Anterior cingulate cortex (tissue), 58 donors: ENCODE data around the gene SCUBE1.
"Not testable (repeated sequence)": the region's sequence is repeated elsewhere in the genome, so short reads cannot be mapped to it uniquely, and the experiment has no call there.

ENCODE experiments used
- DNase-seq, 58 donors: peaks; one replicate each; lab custom pipeline; 2025; lab: John Stamatoyannopoulos, UW

The SCUBE1 gene

DNA sequence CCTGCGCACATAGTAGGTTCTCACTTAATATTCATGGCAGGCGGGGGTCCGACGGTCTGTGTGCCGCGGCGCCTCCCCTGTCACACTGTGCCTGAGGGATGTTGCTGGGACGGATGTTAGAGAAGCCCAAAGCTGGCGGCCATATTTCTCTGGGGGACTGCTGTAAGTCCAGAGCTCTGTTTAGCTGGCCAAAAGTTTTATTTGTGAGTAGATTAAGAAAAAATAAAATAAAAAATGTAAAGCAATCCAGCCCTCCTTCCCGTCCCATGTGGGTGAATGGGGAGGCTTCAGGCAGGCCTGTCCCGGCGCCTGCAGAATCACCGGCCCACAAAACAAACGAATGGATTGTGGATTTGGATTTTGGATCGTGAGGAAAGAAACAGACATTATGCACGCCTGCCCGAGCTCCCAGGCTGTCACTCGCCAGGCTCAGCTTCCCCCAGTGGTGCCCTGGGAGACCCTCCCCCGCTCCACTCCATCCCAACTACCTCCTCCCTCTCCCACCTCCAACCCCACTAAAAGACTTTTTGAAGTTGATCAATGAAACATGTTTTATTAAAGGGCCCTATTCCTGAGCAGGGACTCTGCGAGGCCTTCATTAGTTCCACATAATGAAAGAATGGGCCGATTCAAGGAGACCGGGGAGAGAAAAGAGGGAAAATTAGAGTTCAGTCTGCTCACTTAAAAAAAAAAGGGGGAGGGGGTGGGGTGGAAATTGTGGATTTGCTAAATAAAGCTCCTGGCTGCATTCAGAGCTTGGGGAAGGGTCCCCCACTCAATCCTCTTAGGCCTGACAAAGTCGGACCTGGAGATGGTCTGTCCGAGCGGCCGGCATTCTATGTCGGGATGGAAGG, 20.4 kb upstream of the SCUBE1 start:
- no peak for DNase-seq

GRCh38 chr22:43360576-43360975, 17.4 kb upstream of the SCUBE1 start:
- DNase-seq, result no peak

DNA sequence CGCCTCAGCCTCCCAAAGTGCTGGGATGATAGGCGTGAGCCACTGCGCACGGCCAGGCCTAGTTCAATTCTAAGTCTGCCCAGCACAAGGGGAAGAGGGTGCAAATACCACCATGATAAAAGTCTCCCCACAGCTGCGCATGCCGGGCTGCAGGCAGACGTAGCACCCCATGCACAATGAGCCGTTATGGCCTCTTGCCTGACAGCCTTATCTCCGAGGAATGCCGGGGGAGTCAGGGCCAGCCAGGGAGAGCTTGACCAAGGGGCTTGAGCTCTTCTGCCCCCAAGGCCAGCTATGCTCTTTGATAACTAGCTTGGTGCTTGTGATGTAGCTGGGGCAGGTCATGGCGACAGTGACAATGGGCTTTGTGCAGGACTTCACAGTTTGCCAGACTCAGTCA, 13.7 kb upstream of the SCUBE1 start:
- no peak for DNase-seq

DNA sequence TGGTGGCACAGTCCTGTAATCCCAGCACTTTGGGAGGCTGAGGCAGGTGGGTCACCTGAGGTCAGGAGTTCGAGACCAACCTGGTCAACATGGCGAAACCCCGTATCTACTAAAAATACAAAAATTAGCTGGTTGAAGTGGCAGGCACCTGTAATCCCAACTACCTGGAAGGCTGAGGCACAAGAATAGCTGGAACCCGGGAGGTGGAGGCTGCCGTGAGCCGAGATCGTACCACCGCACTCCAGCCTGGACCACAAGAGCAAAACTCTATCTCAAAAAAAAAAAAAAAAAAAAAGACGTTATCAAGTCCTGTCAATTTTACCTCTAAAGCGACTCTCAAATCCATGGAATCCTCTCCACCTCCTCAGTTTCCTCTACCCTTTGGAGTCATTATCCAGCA, 12.5 kb upstream of the SCUBE1 start:
- DNase-seq, result not testable (repeated sequence)

GRCh38 chr22:43351966-43352345, 8.8 kb upstream of the SCUBE1 start:
- DNase-seq, result no peak

DNA sequence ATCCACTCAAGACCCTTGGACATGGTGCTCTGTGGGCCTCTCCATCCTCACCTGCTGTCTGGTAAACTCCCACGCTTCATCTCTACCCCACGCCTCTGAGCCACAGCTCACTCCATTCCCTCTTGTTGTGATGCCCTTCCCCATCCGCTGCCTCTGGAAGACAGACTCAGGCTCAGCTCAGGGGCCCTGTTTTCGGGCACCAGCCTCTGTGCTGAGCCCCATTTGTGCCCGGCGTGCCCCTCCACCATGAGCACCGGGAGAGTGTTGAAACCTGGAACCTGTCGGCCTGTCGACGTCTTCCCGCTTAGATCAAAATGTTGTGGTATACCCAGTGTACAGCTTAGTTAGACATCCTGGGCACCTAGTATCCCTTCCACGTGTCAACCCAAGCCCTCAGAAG, 6.5 kb upstream of the SCUBE1 start:
- no peak for DNase-seq

- peak in 9 of 58 donors; percentile 2 to 31 (median 8) for DNase-seq
Measured at GRCh38 chr22:43346521-43346929, 3.4 kb upstream of the SCUBE1 start.

DNA sequence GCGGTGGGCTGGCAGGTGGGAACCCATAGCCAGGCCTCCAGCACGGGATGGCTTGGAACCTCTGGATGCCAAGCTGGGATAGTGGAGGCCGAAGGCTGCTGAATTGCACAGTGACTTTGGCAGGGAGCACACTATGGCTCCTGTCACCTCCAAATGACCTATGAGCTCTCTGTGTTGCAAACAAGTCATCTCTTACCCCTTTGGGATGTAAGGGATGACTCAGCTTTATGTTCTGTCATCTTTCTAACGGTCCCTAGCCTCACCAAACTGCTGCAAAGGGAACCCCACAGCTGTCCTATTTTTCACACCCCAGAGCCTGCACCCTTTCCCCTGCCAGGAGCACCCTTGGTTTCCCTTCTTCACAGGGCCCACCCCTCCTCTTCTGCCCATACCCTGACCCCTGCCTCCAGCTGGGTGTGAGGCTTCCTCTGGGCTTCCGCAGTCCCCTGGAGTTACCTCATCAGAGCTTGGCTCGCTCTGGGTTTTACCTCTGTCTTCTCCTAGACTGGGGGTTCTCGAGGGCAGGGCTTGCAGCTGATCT, 2.7 kb upstream of the SCUBE1 start:
- DNase-seq, result no peak

GRCh38 chr22:43345356-43345755, 2.2 kb upstream of the SCUBE1 start:
- no peak for DNase-seq

GRCh38 chr22:43344520-43344787, 1.3 kb upstream of the SCUBE1 start:
- no peak for DNase-seq

DNA sequence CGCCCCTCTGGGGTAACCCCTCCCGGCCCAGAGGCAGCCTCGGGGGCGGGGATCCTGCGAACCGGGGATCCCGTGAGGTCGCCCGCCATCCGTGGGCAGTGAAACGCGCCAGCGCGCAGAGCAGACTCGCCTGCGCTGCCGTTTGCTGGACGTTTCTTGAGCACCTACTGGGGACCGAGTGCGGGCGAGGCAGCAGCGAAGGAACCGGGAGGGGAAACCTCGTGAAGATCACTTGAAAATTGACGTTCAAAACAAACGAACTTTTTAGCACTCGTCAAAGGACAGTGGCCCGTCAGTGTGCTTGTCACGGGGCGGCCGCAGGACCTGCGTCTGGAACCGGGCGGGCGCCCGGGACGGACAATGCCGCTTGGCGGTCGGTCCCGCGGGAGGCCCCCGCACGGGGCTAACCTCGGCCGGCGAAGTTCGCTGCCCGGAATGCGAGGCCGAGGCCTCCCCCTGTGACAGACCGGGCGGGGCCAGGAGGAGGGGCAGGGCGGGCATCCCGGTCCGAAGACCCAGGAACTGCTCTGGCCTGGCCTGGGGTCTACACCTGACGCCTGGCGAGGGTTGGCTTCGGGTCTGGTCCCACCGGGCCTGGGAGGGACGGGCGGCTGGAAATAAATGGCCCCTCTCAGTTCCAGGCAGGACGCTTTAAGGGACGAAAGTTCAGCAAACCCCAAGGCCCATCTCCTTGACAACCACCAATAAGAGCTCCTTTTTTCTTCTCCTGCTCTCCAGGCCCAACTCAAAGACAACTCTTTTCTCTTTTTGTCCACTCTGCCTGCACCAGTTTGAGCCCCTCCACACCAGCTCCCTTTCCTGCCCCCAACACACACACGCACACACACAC, 723 bp upstream of the SCUBE1 start:
- no peak for DNase-seq

- no peak for DNase-seq
Measured at GRCh38 chr22:43342347-43343261, 568 bp downstream of the SCUBE1 start.

DNA sequence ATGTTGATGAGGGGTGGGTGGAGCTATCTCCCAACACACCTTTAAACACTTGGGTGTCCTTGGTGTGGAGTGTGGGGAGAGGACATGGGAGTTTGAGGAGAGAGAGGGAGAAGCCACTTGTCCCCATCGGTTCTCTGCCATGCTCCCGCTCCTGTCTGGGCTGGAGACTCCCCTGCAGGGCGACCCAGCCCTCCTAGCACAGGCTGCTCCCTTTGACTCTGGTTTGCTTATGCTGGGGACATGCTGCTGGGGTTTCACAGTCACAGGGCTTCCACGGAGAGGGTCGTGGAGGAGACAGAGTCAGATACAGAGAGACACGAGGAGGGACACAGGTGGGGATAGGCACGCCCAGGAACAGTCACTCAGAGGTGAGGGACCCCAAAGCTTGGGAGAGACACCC, 1.6 kb downstream of the SCUBE1 start:
- no peak for DNase-seq

- no peak for DNase-seq
Measured at GRCh38 chr22:43338766-43339345, 4.3 kb downstream of the SCUBE1 start.

- no peak for DNase-seq
Measured at GRCh38 chr22:43337946-43338345, 5.2 kb downstream of the SCUBE1 start.

DNA sequence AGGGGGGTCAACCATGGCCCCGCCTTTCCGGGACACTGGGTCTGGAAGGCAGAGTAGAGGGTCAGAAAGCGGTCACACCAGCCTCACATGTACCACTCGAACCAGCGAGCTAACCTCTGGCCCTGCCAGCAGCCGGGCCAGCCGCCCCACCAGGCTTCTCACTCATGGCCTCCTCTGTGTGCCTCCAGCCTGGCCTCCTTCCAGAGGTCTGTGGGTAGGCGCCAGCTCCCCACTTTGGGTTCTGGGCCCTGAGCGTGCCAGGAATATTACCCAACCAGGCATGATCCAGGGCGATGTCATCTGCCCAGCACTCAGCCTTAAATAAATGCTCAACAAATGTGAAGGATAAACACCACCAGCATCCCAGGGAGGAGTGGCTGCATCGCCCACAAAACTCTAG, 5.8 kb downstream of the SCUBE1 start:
- peak in 1 of 58 donors; percentile 8 for DNase-seq

DNA sequence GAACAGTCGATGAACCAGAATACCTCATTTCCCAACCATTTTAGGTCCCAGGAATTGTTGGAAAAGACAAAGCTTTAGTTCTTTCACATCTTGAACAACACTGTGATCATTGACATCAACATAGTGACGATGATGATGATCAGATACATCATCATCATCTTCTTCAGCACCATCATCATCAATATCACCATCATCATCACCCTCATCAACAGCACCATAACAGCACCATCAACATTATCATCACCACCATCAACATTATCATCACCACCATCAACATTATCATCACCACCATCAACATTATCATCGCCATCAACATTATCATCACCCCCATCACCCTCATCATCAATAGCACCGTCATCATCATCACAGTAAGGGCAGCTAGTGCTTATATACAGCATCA, 8.8 kb downstream of the SCUBE1 start:
- DNase-seq, result no peak

- no peak for DNase-seq
Measured at GRCh38 chr22:43333978-43334377, 9.2 kb downstream of the SCUBE1 start.

DNA sequence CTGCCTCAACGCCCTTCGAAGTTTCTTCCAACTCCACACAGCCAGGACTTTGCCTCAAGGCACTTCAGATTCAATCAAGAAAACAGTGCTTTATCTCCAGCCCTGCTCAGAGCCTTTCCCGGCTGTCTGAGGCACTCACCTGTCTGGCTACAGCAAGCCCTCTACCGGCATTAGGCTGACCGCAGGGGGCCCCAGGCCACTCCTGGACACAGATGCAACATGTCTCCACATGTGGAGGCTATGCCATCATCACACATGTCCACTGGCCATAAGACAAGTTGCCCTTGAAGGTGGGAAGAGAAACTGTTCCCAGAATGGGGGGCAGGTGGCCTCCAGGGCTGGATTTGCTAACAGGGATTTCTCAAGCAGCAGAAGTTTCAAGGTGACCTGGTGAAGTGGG, 10.0 kb downstream of the SCUBE1 start:
- no peak for DNase-seq

DNA sequence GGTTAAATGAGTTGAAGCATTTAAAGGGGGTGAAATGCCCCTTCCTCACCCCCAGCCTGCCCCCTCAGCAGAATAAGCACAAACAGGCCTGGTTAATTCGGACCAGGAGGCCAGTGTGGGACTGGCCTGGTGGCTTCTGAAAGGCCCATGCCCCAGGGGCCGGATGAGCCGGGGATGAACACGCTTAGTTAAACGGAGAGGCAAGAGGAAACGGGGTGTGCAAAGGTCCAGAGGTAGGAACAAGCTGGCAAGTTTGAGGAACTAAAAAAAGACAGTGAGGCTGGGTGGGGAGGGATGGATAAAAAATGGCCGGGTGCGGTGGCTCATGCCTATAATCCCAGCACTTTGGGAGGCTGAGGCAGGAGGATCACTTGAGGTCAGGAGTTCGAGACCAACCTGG, 11.5 kb downstream of the SCUBE1 start:
- peak in 1 of 58 donors; percentile 1 for DNase-seq
